ENCODE measurements around the gene EVL. TPM values are rescaled to one million over a fixed set of nuclear protein-coding genes. Genes with fewer than 3 reads are reported as not detected.

The EVL gene
- total and polyA plus RNA-seq, 2 experiments from 2014 or later, result 65.3 to 116 TPM

GRCh38 chr14:100030452-100031153 is 34.6 kb upstream of the EVL start:
- Histone ChIP-seq H3K27me3 (no peaks in the 10 kb centered on the region), H3K27ac (no peak overlapping the region), H3K4me3 (no peak overlapping the region), H3K9me3 (ENCODE audit: low read depth) (no peaks in the 10 kb centered on the region), H3K36me3 (no peaks in the 10 kb centered on the region), H3K4me1 (ENCODE audit: low read depth) (no peaks in the 10 kb centered on the region)
- no peak for TF ChIP-seq CTCF (IDR thresholded peaks at IDR 0.05; ENCODE audit: low read depth, low read length)
- peak in 1 of 2 donors; percentile 90 for DNase-seq (ENCODE audit: low read depth in 1 of 2, low spot score in 1 of 2)

GRCh38 chr14:100031506-100032281 is 33.5 kb upstream of the EVL start:
- TF ChIP-seq CTCF (IDR thresholded peaks at IDR 0.05; ENCODE audit: low read depth, low read length), result peak; percentile 22
- Histone ChIP-seq H3K27ac (no peak overlapping the region), H3K9me3 (ENCODE audit: low read depth) (no peaks in the 10 kb centered on the region), H3K4me1 (ENCODE audit: low read depth) (no peaks in the 10 kb centered on the region), H3K36me3 (no peaks in the 10 kb centered on the region), H3K27me3 (no peaks in the 10 kb centered on the region), H3K4me3 (no peak overlapping the region)
- DNase-seq (ENCODE audit: low read depth in 1 of 2, low spot score in 1 of 2), result peak in 1 of 2 donors; percentile 98

- TF ChIP-seq CTCF (IDR thresholded peaks at IDR 0.05; ENCODE audit: low read depth, low read length), result no peak
- no peaks in the 10 kb centered on the region for H3K27me3 ChIP-seq
- DNase-seq (ENCODE audit: low read depth in 1 of 2, low spot score in 1 of 2), result no peak
- no peaks in the 10 kb centered on the region for H3K9me3 ChIP-seq (ENCODE audit: low read depth)
- no peak overlapping the region for H3K27ac ChIP-seq
- no peak overlapping the region for H3K4me3 ChIP-seq
- no peaks in the 10 kb centered on the region for H3K36me3 ChIP-seq
- H3K4me1 ChIP-seq (ENCODE audit: low read depth), result no peaks in the 10 kb centered on the region
These were observed 32.5 kb upstream of the EVL start for GRCh38 chr14:100032738-100033137.

GRCh38 chr14:100033347-100034075 is 31.7 kb upstream of the EVL start:
- TF ChIP-seq CTCF (IDR thresholded peaks at IDR 0.05; ENCODE audit: low read depth, low read length), result no peak

GRCh38 chr14:100034468-100034867 is 30.8 kb upstream of the EVL start:
- H3K36me3 ChIP-seq, result no peaks in the 10 kb centered on the region
- H3K4me1 ChIP-seq (ENCODE audit: low read depth), result no peaks in the 10 kb centered on the region
- H3K9me3 ChIP-seq (ENCODE audit: low read depth), result no peaks in the 10 kb centered on the region
- no peaks in the 10 kb centered on the region for H3K27me3 ChIP-seq
- H3K27ac ChIP-seq, result no peak overlapping the region
- no peak for DNase-seq (ENCODE audit: low read depth in 1 of 2, low spot score in 1 of 2)
- no peak overlapping the region for H3K4me3 ChIP-seq
- no peak for TF ChIP-seq CTCF (IDR thresholded peaks at IDR 0.05; ENCODE audit: low read depth, low read length)

More at GRCh38 chr14:100033347-100034075, 31.7 kb upstream of the EVL start:
- DNase-seq (ENCODE audit: low read depth in 1 of 2, low spot score in 1 of 2), result no peak
- Histone ChIP-seq H3K27me3 (no peaks in the 10 kb centered on the region), H3K4me1 (ENCODE audit: low read depth) (no peaks in the 10 kb centered on the region), H3K9me3 (ENCODE audit: low read depth) (no peaks in the 10 kb centered on the region), H3K4me3 (no peak overlapping the region), H3K27ac (no peak overlapping the region), H3K36me3 (no peaks in the 10 kb centered on the region)

All from cardiac muscle cell (in vitro differentiated cells and primary cell).